Measurements from ENCODE around the gene DDR2. TPM values are rescaled to one million over a fixed set of nuclear protein-coding genes. Genes with fewer than 3 reads are reported as not detected.

DDR2 gene
- total RNA-seq, 2 experiments from 2014 or later: 0.19 TPM; not detected in 1

- TF ChIP-seq EZH2phosphoT487 (IDR thresholded peaks at IDR 0.05; ENCODE audit: borderline replicate concordance, low read depth, low read length) (no peak), CTCF (conservative IDR thresholded peaks at IDR 0.05; ENCODE audit: low read length) (no peak)
- Histone ChIP-seq H3K4me2 (ENCODE audit: low read length) (no peak overlapping the region), H2AFZ (ENCODE audit: low read length) (no peak overlapping the region), H3K9me3 (ENCODE audit: low read length) (no peaks in the 10 kb centered on the region), H3K4me1 (ENCODE audit: insufficient read depth, low read length, poor library complexity, severe bottlenecking) (no peaks in the 10 kb centered on the region), H3K36me3 (ENCODE audit: insufficient read depth, low read length) (no peaks in the 10 kb centered on the region), H3K27ac (ENCODE audit: low read depth, low read length, poor library complexity, severe bottlenecking) (no peak overlapping the region), H4K20me1 (ENCODE audit: insufficient read depth, low read length) (no peaks in the 10 kb centered on the region), H3K79me2 (ENCODE audit: insufficient read depth, low read depth, low read length) (no peaks in the 10 kb centered on the region), H3K4me3 (ENCODE audit: low read depth, low read length, poor library complexity, severe bottlenecking) (no peak overlapping the region), H3K9me2 (ENCODE audit: insufficient read depth, low read length) (no peaks in the 10 kb centered on the region)
- BruUV-seq (replicated peaks): no TSS peak
- DNase-seq (ENCODE audit: low spot score): no peak
- ChIA-PET POLR2A (no interaction called here), CTCF (ENCODE audit: unreplicated experiment) (no interaction called here)
- intact Hi-C loops (cut with micrococcal nuclease; ENCODE audit: unreplicated experiment): no loop called here
These were observed 73.7 kb downstream of the DDR2 start for GRCh38 chr1:162706003-162706402.

- CTCF ChIA-PET (ENCODE audit: unreplicated experiment): no interaction called here
- DNase-seq (ENCODE audit: low spot score): no peak
These were observed 74.3 kb downstream of the DDR2 start for GRCh38 chr1:162706606-162707005.

GRCh38 chr1:162708286-162708685 is 76.0 kb downstream of the DDR2 start:
- Histone ChIP-seq H4K20me1 (ENCODE audit: insufficient read depth, low read length) (no peaks in the 10 kb centered on the region), H3K79me2 (ENCODE audit: insufficient read depth, low read depth, low read length) (no peaks in the 10 kb centered on the region), H3K27ac (ENCODE audit: low read depth, low read length, poor library complexity, severe bottlenecking) (no peak overlapping the region), H3K4me1 (ENCODE audit: insufficient read depth, low read length, poor library complexity, severe bottlenecking) (no peaks in the 10 kb centered on the region), H3K9me2 (ENCODE audit: insufficient read depth, low read length) (no peaks in the 10 kb centered on the region), H3K4me2 (ENCODE audit: low read length) (no peak overlapping the region), H3K36me3 (ENCODE audit: insufficient read depth, low read length) (no peaks in the 10 kb centered on the region), H2AFZ (ENCODE audit: low read length) (no peak overlapping the region), H3K4me3 (ENCODE audit: low read depth, low read length, poor library complexity, severe bottlenecking) (no peak overlapping the region), H3K9me3 (ENCODE audit: low read length) (no peaks in the 10 kb centered on the region)
- intact Hi-C loops (cut with micrococcal nuclease; ENCODE audit: unreplicated experiment): no loop called here
- TF ChIP-seq EZH2phosphoT487 (IDR thresholded peaks at IDR 0.05; ENCODE audit: borderline replicate concordance, low read depth, low read length) (no peak), CTCF (conservative IDR thresholded peaks at IDR 0.05; ENCODE audit: low read length) (no peak)
- no peak for DNase-seq (ENCODE audit: low spot score)
- BruUV-seq (replicated peaks): no TSS peak
- ChIA-PET POLR2A (no interaction called here), CTCF (ENCODE audit: unreplicated experiment) (no interaction called here)

More at GRCh38 chr1:162706606-162707005, 74.3 kb downstream of the DDR2 start:
- H3K79me2 ChIP-seq (ENCODE audit: insufficient read depth, low read depth, low read length): no peaks in the 10 kb centered on the region
- intact Hi-C loops (cut with micrococcal nuclease; ENCODE audit: unreplicated experiment): no loop called here
- POLR2A ChIA-PET: no interaction called here
- no peaks in the 10 kb centered on the region for H4K20me1 ChIP-seq (ENCODE audit: insufficient read depth, low read length)
- H3K9me2 ChIP-seq (ENCODE audit: insufficient read depth, low read length): no peaks in the 10 kb centered on the region
- H3K9me3 ChIP-seq (ENCODE audit: low read length): no peaks in the 10 kb centered on the region
- H3K27ac ChIP-seq (ENCODE audit: low read depth, low read length, poor library complexity, severe bottlenecking): no peak overlapping the region
- TF ChIP-seq CTCF (conservative IDR thresholded peaks at IDR 0.05; ENCODE audit: low read length): no peak
- TF ChIP-seq EZH2phosphoT487 (IDR thresholded peaks at IDR 0.05; ENCODE audit: borderline replicate concordance, low read depth, low read length): no peak
- H3K4me1 ChIP-seq (ENCODE audit: insufficient read depth, low read length, poor library complexity, severe bottlenecking): no peaks in the 10 kb centered on the region
- no TSS peak for BruUV-seq (replicated peaks)
- no peak overlapping the region for H2AFZ ChIP-seq (ENCODE audit: low read length)
- H3K4me3 ChIP-seq (ENCODE audit: low read depth, low read length, poor library complexity, severe bottlenecking): no peak overlapping the region
- H3K36me3 ChIP-seq (ENCODE audit: insufficient read depth, low read length): no peaks in the 10 kb centered on the region
- H3K4me2 ChIP-seq (ENCODE audit: low read length): no peak overlapping the region

All from OCI-LY7 (cell line).